Bronchus fibroblast of lung (primary cell): ENCODE results near the gene OR2A14. TPM values are rescaled to one million over a fixed set of nuclear protein-coding genes. Genes with fewer than 3 reads are reported as not detected.

Experiments used
- total RNA-seq: library from RNA; depleted of rRNA; stranded (reverse); fragments of >200 nt; gene quantifications from 2 replicates; pipeline ENCODE4 v1.2.3, GENCODE V29; 2015

OR2A14 gene
- total RNA-seq = not detected in 2 replicates

GRCh38 chr7:144122876-144123275 lies at the start of gene OR2A14:
TSS of gene OR2A14 (plus strand) at chr7:144123176. CDS start at chr7:144129113, 5,937 bp downstream.

GRCh38 chr7:144085978-144086377 lies 37.0 kb upstream of the OR2A14 start, which contains the start of gene OR2A12:
TSS of gene OR2A12 (plus strand) at chr7:144086278. CDS start at chr7:144095108, 8,830 bp downstream.

GRCh38 chr7:144109283-144109682 lies 13.7 kb upstream of the OR2A14 start, which contains the start of gene OR2A2:
TSS of gene OR2A2 (plus strand) at chr7:144109583. CDS start at chr7:144109583, 0 bp downstream.

Other genes starting within 250 kb of the OR2A14 start
- gene TCAF1, start 221.0 kb upstream of the OR2A14 start, total RNA-seq = 35.7 and 47.6 TPM in 2 replicates
- gene OR2F2, start 187.9 kb upstream of the OR2A14 start, total RNA-seq = not detected in 2 replicates
- gene OR2F1, start 168.3 kb upstream of the OR2A14 start, total RNA-seq = not detected in 2 replicates
- gene OR6B1, start 122.9 kb upstream of the OR2A14 start, total RNA-seq = not detected in 2 replicates
- gene OR2A5, start 74.2 kb upstream of the OR2A14 start, total RNA-seq = not detected in 2 replicates
- gene OR2A25, start 53.4 kb upstream of the OR2A14 start, total RNA-seq = not detected in 2 replicates
- not detected in 2 replicates for gene OR2A12, start 36.9 kb upstream of the OR2A14 start, total RNA-seq
- gene OR2A2, start 13.6 kb upstream of the OR2A14 start, total RNA-seq = not detected in 2 replicates
- gene CTAGE4, start 60.3 kb downstream of the OR2A14 start, total RNA-seq = 0.59 and 1.0 TPM in 2 replicates
- 0.84 and 0.89 TPM in 2 replicates for gene ARHGEF35, start 72.7 kb downstream of the OR2A14 start, total RNA-seq
- not detected in 2 replicates for gene OR2A42, start 116.4 kb downstream of the OR2A14 start, total RNA-seq
- gene OR2A7, start 141.6 kb downstream of the OR2A14 start, total RNA-seq = 0.15 and 0.84 TPM in 2 replicates
- not detected in 2 replicates for gene CTAGE8, start 146.1 kb downstream of the OR2A14 start, total RNA-seq
- gene OR2A1, start 189.2 kb downstream of the OR2A14 start, total RNA-seq = under 0.01 TPM in 2 replicates
- gene ARHGEF5, start 232.2 kb downstream of the OR2A14 start, total RNA-seq = 6.7 TPM in 2 replicates